ENCODE results near the gene COASY.
"Not testable (repeated sequence)": the region's sequence is repeated elsewhere in the genome, so short reads cannot be mapped to it uniquely, and the experiment has no call there.

The COASY gene

DNA sequence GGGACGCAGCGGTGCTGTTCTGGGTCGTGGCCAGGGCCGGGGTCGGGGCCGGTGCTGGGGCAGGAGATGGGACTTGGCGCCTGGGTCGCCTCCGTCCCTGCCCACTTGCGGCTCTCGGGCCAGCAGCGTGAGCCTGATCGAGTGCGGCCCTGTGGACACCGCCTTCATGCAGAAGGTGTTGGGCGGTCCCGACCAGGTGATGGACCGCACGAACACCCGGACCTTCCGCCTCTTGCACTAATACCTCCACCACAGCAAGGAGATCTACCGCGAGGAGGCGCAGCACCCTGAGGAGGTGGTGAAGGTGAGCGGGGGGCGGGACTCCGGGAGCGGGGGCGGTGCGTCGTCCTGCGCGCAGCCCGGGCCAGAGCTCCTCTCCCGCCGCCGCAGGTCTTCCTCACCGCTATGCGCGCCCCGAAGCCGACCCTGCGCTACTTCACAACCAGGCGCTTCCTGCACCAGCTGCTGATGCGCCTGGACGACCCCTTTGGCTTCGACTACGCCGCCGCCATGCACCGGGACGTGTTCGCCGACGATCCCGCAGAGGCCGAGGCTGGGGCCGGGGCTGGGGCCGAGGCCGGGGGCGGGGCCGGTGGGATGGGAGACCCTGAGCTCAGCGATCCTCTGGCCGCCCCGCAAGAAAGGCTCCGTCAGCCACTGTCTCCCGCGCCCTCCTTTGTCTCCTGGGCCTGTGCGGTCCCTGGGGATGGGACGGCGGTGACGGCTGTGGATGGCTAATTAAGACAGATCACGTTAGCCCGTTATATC, 13.7 kb upstream of the COASY start:
- Histone ChIP-seq H3K4me1 (ENCODE audit: control insufficient read depth in 1 of 2, insufficient read depth in 1 of 2, low read depth in 1 of 2, low read length in 1 of 2) (peaks cover 5 to 9% of the 10 kb centered on the region in 2 experiments), H3K27me3 (peaks cover 20% of the 10 kb centered on the region), H3K9me3 (no peaks in the 10 kb centered on the region), H3K4me3 (ENCODE audit: low read depth in 1 of 2, low read length in 1 of 2) (peak overlapping the region; percentile 23 to 32), H3K36me3 (peaks cover 16% of the 10 kb centered on the region), H3K27ac (no peak overlapping the region)
- TF ChIP-seq, protein P1, sequence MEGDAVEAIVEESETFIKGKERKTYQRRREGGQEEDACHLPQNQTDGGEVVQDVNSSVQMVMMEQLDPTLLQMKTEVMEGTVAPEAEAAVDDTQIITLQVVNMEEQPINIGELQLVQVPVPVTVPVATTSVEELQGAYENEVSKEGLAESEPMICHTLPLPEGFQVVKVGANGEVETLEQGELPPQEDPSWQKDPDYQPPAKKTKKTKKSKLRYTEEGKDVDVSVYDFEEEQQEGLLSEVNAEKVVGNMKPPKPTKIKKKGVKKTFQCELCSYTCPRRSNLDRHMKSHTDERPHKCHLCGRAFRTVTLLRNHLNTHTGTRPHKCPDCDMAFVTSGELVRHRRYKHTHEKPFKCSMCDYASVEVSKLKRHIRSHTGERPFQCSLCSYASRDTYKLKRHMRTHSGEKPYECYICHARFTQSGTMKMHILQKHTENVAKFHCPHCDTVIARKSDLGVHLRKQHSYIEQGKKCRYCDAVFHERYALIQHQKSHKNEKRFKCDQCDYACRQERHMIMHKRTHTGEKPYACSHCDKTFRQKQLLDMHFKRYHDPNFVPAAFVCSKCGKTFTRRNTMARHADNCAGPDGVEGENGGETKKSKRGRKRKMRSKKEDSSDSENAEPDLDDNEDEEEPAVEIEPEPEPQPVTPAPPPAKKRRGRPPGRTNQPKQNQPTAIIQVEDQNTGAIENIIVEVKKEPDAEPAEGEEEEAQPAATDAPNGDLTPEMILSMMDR (IDR thresholded peaks at IDR 0.05), result no peak

DNA sequence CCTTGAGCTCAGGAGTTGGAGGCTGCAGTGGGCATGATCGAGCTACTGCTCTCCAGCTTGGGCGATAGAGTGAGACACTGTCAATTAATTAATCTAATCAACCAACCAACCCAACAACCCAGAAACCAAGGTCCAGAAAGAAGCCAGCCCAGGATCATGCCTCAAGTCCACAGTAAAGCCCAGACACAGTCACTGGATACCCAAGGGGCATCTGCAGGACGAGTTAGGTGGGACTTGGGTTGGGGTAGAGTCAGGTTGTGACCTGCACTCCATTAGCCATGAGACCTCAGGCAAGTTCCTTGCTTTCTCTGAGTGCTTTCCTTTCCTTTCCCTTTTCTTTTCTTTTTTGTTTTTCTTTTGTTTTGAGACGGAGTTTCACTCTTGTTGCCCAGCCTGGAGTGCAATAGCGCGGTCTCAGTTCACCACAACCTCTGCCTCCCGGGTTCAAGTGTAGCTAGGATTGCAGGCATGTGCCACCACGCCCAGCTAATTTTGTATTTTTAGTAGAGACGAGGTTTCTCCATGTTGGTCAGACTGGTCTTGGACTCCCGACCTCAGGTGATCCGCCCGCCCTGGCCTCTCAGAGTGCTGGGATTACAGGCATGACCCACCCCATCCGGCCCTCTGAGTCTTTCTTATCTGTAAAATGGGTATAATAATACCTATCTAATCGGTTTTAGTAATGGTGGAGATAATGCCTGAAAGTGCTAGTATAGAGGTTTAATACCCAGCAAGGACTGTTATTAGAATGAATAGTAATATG, 12.8 kb upstream of the COASY start:
- Histone ChIP-seq H3K27ac (no peak overlapping the region), H3K36me3 (peaks cover 7% of the 10 kb centered on the region), H3K9me3 (no peaks in the 10 kb centered on the region), H3K4me3 (ENCODE audit: low read depth in 1 of 2, low read length in 1 of 2) (no peak overlapping the region), H3K27me3 (peaks cover 20% of the 10 kb centered on the region), H3K4me1 (ENCODE audit: control insufficient read depth in 1 of 2, insufficient read depth in 1 of 2, low read depth in 1 of 2, low read length in 1 of 2) (peaks cover 9 to 14% of the 10 kb centered on the region in 2 experiments)
- TF ChIP-seq, protein P1 (IDR thresholded peaks at IDR 0.05), result no peak

DNA sequence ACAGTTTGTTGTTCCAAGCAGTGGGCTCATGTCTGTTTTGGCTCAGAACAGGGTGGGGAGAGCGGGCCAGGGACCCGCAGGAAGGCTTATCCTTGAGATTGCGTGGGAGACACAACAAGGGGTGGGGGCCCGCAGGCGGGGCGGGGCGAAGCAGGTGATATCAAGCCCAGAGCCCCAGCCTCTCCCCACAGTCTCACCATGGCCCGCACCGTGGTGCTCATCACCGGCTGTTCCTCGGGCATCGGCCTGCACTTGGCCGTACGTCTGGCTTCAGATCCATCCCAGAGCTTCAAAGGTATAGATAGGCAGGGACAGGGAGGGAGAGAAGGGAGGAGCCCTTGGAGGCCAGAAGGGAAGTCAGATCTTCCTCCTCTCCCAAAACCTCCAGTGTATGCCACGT, 9.2 kb upstream of the COASY start, which contains the start of gene HSD17B1:
Gene HSD17B1, plus strand, starts transcription at position 188 of the 400 bp plus-strand sequence. Its CDS starts 11 bp downstream, at position 199.
- not testable (repeated sequence) for H3K36me3 ChIP-seq, H3K9me3 ChIP-seq
- peaks cover 19 to 24% of the 10 kb centered on the region in 2 experiments for H3K4me1 ChIP-seq (ENCODE audit: control insufficient read depth in 1 of 2, insufficient read depth in 1 of 2, low read depth in 1 of 2, low read length in 1 of 2)
- H3K4me3 ChIP-seq (ENCODE audit: low read depth in 1 of 2, low read length in 1 of 2), result peak within 1 kb of the TSS; percentile 77 to 83
- peaks cover 17% of the 10 kb centered on the region for H3K27me3 ChIP-seq
- H3K27ac ChIP-seq, result peak within 1 kb of the TSS; percentile 84

DNA sequence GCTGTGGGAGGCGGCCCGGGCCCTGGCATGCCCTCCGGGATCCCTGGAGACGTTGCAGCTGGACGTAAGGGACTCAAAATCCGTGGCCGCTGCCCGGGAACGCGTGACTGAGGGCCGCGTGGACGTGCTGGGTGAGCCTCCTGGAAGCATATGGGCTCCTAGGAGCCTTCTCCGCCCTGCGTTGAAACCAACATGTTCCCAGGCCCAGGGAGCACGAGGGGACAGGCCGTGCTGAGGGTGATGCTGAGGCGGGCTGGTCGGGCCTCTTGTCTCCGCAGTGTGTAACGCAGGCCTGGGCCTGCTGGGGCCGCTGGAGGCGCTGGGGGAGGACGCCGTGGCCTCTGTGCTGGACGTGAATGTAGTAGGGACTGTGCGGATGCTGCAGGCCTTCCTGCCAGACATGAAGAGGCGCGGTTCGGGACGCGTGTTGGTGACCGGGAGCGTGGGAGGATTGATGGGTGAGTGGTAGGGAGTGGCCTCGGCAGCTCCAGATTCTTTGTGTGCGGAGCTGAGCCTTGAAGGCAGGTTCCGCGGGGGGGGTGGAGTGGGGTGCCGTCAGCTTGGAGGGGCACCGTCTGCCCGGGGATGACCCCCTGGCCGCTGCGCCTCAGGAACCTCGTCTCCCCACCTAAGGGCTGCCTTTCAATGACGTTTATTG, 8.7 kb upstream of the COASY start:
- Histone ChIP-seq H3K27me3 (peaks cover 11% of the 10 kb centered on the region), H3K9me3 (no peaks in the 10 kb centered on the region), H3K36me3 (no peaks in the 10 kb centered on the region), H3K4me3 (ENCODE audit: low read depth in 1 of 2, low read length in 1 of 2) (peak overlapping the region in 1 of 2 experiments; percentile 77), H3K27ac (no peak overlapping the region), H3K4me1 (ENCODE audit: control insufficient read depth in 1 of 2, insufficient read depth in 1 of 2, low read depth in 1 of 2, low read length in 1 of 2) (peaks cover 19% of the 10 kb centered on the region in 2 experiments)
- TF ChIP-seq, protein P1 (IDR thresholded peaks at IDR 0.05), result no peak

DNA sequence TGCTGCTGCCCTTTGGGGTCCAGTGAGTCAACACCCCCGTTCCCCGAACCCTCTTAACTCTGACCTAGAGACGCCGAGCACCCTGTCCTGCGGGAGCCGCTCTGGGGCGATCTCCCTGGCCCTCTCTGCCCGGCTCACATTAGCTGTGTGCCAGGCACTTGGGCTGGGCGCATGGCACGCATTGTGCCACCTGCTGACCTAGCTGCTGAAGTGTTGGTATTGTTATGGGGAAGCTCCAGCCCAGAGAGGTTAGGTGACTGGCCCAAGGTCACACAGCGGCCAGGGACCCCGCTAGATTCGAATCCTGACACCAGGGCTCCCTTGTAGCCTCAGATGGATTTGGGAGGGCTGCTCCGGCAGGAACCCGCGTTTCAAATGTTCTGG, 8.1 kb upstream of the COASY start:
- Histone ChIP-seq H3K27me3 (peaks cover 5% of the 10 kb centered on the region), H3K36me3 (no peaks in the 10 kb centered on the region), H3K27ac (peak overlapping the region; percentile 84), H3K9me3 (no peaks in the 10 kb centered on the region), H3K4me1 (ENCODE audit: control insufficient read depth in 1 of 2, insufficient read depth in 1 of 2, low read depth in 1 of 2, low read length in 1 of 2) (peaks cover 15 to 17% of the 10 kb centered on the region in 2 experiments), H3K4me3 (ENCODE audit: low read depth in 1 of 2, low read length in 1 of 2) (peak overlapping the region; percentile 77 to 83)
- TF ChIP-seq, protein P1 (IDR thresholded peaks at IDR 0.05), result no peak
